Endothelial cell of umbilical vein (primary cell): Measurements from ENCODE around the gene TUT1. TPM values are rescaled to one million over a fixed set of nuclear protein-coding genes. Genes with fewer than 3 reads are reported as not detected.

ENCODE experiments used
- BruUV-seq: library from RNA; stranded (reverse); fragments of 400-500 nt; replicated peaks from 2 replicates; lab custom pipeline; 2021; lab: Mats Ljungman, UMichigan
- CTCF ChIA-PET: fragments of 300-600, 350-600 bp; sonication (Branson Sonifier 250); formaldehyde crosslinking; loops from one replicate; lab custom pipeline; 2021; ENCODE audit warnings: antibody characterized with exemption, inconsistent platforms; lab: Charles Lee
- POLR2A ChIA-PET: fragments of 300-600, 350-600 bp; sonication (Branson Sonifier 250); formaldehyde crosslinking; loops from one replicate; lab custom pipeline; 2021; ENCODE audit warnings: antibody characterized with exemption, inconsistent platforms; lab: Charles Lee
- DNase-seq: peaks from one replicate; pipeline ENCODE4 v3.0.0-alpha.2; 2011; ENCODE audit warnings: low read depth, low spot score
- FAIRE-seq: peaks from 2 replicates; lab custom pipeline; 2011; peaks lifted over from hg19 to GRCh38; lab: Jason Lieb, UNC
- H2AFZ ChIP-seq: 2 replicates; pipeline ENCODE4 v1.6.0; 2012; ENCODE audit warnings: low read depth, low read length, control low read depth, inconsistent platforms
- H3K27ac ChIP-seq: 2 replicates; pipeline ENCODE4 v1.5.1; 2011; ENCODE audit warnings: low read depth, mild to moderate bottlenecking, control low read depth, low read length, moderate library complexity; ENCODE audit not compliant: insufficient read depth
- H3K27me3 ChIP-seq, 2 experiments: 2 replicates each; pipeline versions ENCODE4 v1.6.0 to v1.6.1; 2011; ENCODE audit warnings: low read length in 2 of 2, mixed read lengths in 1 of 2; ENCODE audit not compliant: control insufficient read depth in 2 of 2, insufficient read depth in 2 of 2
- H3K36me3 ChIP-seq, 2 experiments: 2 replicates in 1 of 2; 3 replicates in 1 of 2; pipeline ENCODE4 v1.5.1; 2011; ENCODE audit warnings: low read length in 2 of 2, mild to moderate bottlenecking in 1 of 2, moderate library complexity in 1 of 2; ENCODE audit not compliant: control insufficient read depth in 2 of 2, insufficient read depth in 2 of 2; ENCODE audit errors: extremely low read depth in 1 of 2
- H3K4me1 ChIP-seq: 3 replicates; pipeline ENCODE4 v1.5.1; 2011; ENCODE audit warnings: mild to moderate bottlenecking, low read length; ENCODE audit not compliant: control insufficient read depth, insufficient read depth; ENCODE audit errors: extremely low read depth
- H3K4me2 ChIP-seq: 2 replicates; pipeline ENCODE4 v1.6.1; 2011; ENCODE audit warnings: low read length, control low read depth, mixed read lengths; ENCODE audit not compliant: insufficient read depth
- H3K4me3 ChIP-seq, 3 experiments: fragments of 200-600 bp in 1 of 3; sonication (generic), shearing (Covaris generic) in 1 of 3; replicated peaks in 1 of 3; 2 replicates each; pipeline ENCODE4 v1.5.1; 2011 to 2016; ENCODE audit warnings: control low read depth in 3 of 3, low read length in 3 of 3, mild to moderate bottlenecking in 2 of 3, inconsistent platforms in 1 of 3, low read depth in 1 of 3, moderate library complexity in 1 of 3; ENCODE audit not compliant: insufficient read depth in 1 of 3
- H3K79me2 ChIP-seq: 2 replicates; pipeline ENCODE4 v1.6.0; 2012; ENCODE audit warnings: low read length, inconsistent platforms; ENCODE audit not compliant: control insufficient read depth, insufficient read depth
- H3K9ac ChIP-seq: replicated peaks from 2 replicates; pipeline ENCODE3; 2011; ENCODE audit warnings: low read length, control low read depth; ENCODE audit not compliant: insufficient read depth; ENCODE audit errors: extremely low read depth
- H3K9me1 ChIP-seq: replicated peaks from 3 replicates; pipeline ENCODE4 v1.6.0; 2011; ENCODE audit warnings: mild to moderate bottlenecking, low read length; ENCODE audit not compliant: control insufficient read depth, insufficient read depth; ENCODE audit errors: extremely low read depth
- H3K9me3 ChIP-seq: replicated peaks from 2 replicates; pipeline ENCODE4 v1.5.1; 2012; ENCODE audit warnings: low read length, inconsistent platforms; ENCODE audit not compliant: control insufficient read depth, insufficient read depth
- H4K20me1 ChIP-seq: replicated peaks from 2 replicates; pipeline ENCODE3; 2011; ENCODE audit warnings: mild to moderate bottlenecking, low read length; ENCODE audit not compliant: control insufficient read depth, insufficient read depth; ENCODE audit errors: extremely low read depth
- CTCF ChIP-seq, 2 donors: IDR thresholded peaks; 1 replicate in 1 of 2; 2 replicates in 1 of 2; pipeline ENCODE4 v1.5.1; 2011; ENCODE audit warnings: low read length in 2 of 2, mild to moderate bottlenecking in 2 of 2, moderate library complexity in 2 of 2, control low read depth in 1 of 2, inconsistent platforms in 1 of 2, low read depth in 1 of 2; ENCODE audit not compliant: insufficient read depth in 1 of 2; ENCODE audit errors: extremely low read depth in 1 of 2
- EZH2 ChIP-seq: IDR thresholded peaks from 2 replicates; pipeline ENCODE4 v1.6.1; 2012; ENCODE audit warnings: borderline replicate concordance, low read depth, mild to moderate bottlenecking, moderate library complexity, low read length, inconsistent platforms; ENCODE audit not compliant: severe bottlenecking
- FOS ChIP-seq: IDR thresholded peaks from 2 replicates; pipeline ENCODE4 v1.6.1; 2011; ENCODE audit warnings: mild to moderate bottlenecking, low read length, moderate library complexity, borderline replicate concordance; ENCODE audit not compliant: insufficient read depth
- GATA2 ChIP-seq: IDR thresholded peaks from 2 replicates; pipeline ENCODE4 v1.7.0; 2011; ENCODE audit warnings: low read depth, mild to moderate bottlenecking, moderate library complexity, mixed read lengths, low read length; ENCODE audit not compliant: insufficient read length, insufficient read depth
- JUN ChIP-seq: IDR thresholded peaks from 2 replicates; pipeline ENCODE4 v1.6.1; 2011; ENCODE audit warnings: borderline replicate concordance, low read depth; ENCODE audit not compliant: insufficient read length, insufficient read depth
- MAX ChIP-seq: IDR thresholded peaks from 2 replicates; pipeline ENCODE4 v1.6.1; 2011; ENCODE audit not compliant: insufficient read depth, insufficient read length
- MYC ChIP-seq: IDR thresholded peaks from one replicate; pipeline ENCODE4 v1.6.1; 2011; ENCODE audit warnings: mild to moderate bottlenecking, low read depth, low read length
- POLR2A ChIP-seq: IDR thresholded peaks from 2 replicates; pipeline ENCODE4 v1.6.1; 2012; ENCODE audit warnings: low read depth, mild to moderate bottlenecking, control low read depth, low read length
- POLR2AphosphoS5 ChIP-seq: IDR thresholded peaks from 2 replicates; pipeline ENCODE4 v1.6.1; 2012; ENCODE audit warnings: low read depth, mild to moderate bottlenecking, control low read depth, low read length, moderate library complexity; ENCODE audit not compliant: insufficient read depth
- dilution Hi-C: fragments of 300-500 bp; cut with MboI; formaldehyde crosslinking; loops from one replicate; pipeline ENCODE4 v1.15.0; 2019; ENCODE audit warnings: low sequenced_read_pairs; ENCODE audit not compliant: extremely low pct_ligation_motif_present
- intact Hi-C: fragments of 100-400 bp; cut with micrococcal nuclease; formaldehyde crosslinking; loops from one replicate; pipeline ENCODE4 v1.10.0; 2022
- polyA plus RNA-seq, 4 experiments: library from polyadenylated mRNA; depleted of rRNA in 3 of 4; stranded (reverse) in 3 of 4; unstranded in 1 of 4; fragments of >200 nt; gene quantifications; 2 replicates each; pipeline versions ENCODE4 v1.2.1 to v1.2.3, GENCODE V29; 2011 to 2012; ENCODE audit warnings: missing spikeins in 1 of 4
- total RNA-seq: library from RNA; stranded (reverse); gene quantifications from 2 replicates; pipeline ENCODE4 v1.2.3, GENCODE V29; 2021

The TUT1 gene
- total and polyA plus RNA-seq, 2 donors (not counting 3 experiments of a cell fraction or from before 2014, with no cell fraction given): 12.7 to 16.9 TPM

GRCh38 chr11:62553080-62553838 is 38.1 kb downstream of the TUT1 start:
- DNase-seq (peak; percentile 95), FAIRE-seq (peak; percentile 99)
- BruUV-seq: TSS peak; percentile 69
- H3K4me2 ChIP-seq: peak overlapping the region; percentile 59
- no peaks in the 10 kb centered on the region for H3K9me1 ChIP-seq
- POLR2A ChIA-PET: interaction anchor here (0.8 to 2.3 kb wide), 8 partner anchors 9 to 288 kb away, joined by 3 to 10 read pairs (median 6); partner anchors contain the start of genes C11orf98, CSKMT, EEF1G and TUT1
- TF ChIP-seq JUN: peak; percentile 65
- TF ChIP-seq CTCF (IDR thresholded peaks at IDR 0.05; ENCODE audit: extremely low read depth in 1 of 2, insufficient read depth in 1 of 2, low read depth in 1 of 2, low read length in 2 of 2): no peak
- TF ChIP-seq GATA2: peak; percentile 65
- TF ChIP-seq POLR2A: peak; percentile 90
- TF ChIP-seq MYC: no peak
- TF ChIP-seq EZH2: no peak
- peak; percentile 99 for TF ChIP-seq POLR2AphosphoS5
- peak; percentile 84 for TF ChIP-seq FOS
- no peak for TF ChIP-seq MAX
- intact Hi-C loops: loop anchor here (1.0 to 5.0 kb wide), 2 partner anchors 8 to 289 kb away; no protein-coding TSS in a partner anchor
- CTCF ChIA-PET: interaction anchor here (0.5 to 15.7 kb wide), 9 partner anchors 9 to 207 kb away, joined by 3 to 376 read pairs (median 5); partner anchors contain the start of genes AHNAK, EEF1G and TUT1
- peak overlapping the region; percentile 80 for H3K9ac ChIP-seq
- H3K27me3 ChIP-seq: no peaks in the 10 kb centered on the region
- peak overlapping the region; percentile 17 for H2AFZ ChIP-seq
- no peaks in the 10 kb centered on the region for H3K9me3 ChIP-seq
- dilution Hi-C loops: no loop called here
- H3K4me3 ChIP-seq: peak overlapping the region in 2 of 3 experiments; percentile 4 to 5
- peaks cover 3% of the 10 kb centered on the region for H3K79me2 ChIP-seq
- no peaks in the 10 kb centered on the region for H4K20me1 ChIP-seq
- peak overlapping the region; percentile 91 for H3K27ac ChIP-seq
- peaks cover 72% of the 10 kb centered on the region for H3K4me1 ChIP-seq
- H3K36me3 ChIP-seq: no peaks in the 10 kb centered on the region
